BE2C (cell line): Measurements from ENCODE around the gene CHCHD10.

Source experiments
- DNase-seq: peaks from one replicate; pipeline ENCODE4 v3.0.0-alpha.2; 2020
- H3K27me3 ChIP-seq: fragments of 250-450 bp; sonication (Bioruptor Pico); 2 replicates; pipeline ENCODE4 v1.5.1; 2020; ENCODE audit warnings: mild to moderate bottlenecking
- H3K36me3 ChIP-seq: fragments of 250-450 bp; sonication (Bioruptor Pico); 2 replicates; pipeline ENCODE4 v1.5.1; 2020; ENCODE audit warnings: mild to moderate bottlenecking
- H3K4me1 ChIP-seq: fragments of 250-450 bp; sonication (Bioruptor Pico); 2 replicates; pipeline ENCODE4 v1.5.1; 2020
- H3K4me3 ChIP-seq: 2 replicates; pipeline ENCODE4 v1.5.1; 2011; ENCODE audit warnings: low read depth, low read length
- H3K9me3 ChIP-seq: fragments of 250-450 bp; sonication (Bioruptor Pico); 2 replicates; pipeline ENCODE4 v1.5.1; 2020
- CTCF ChIP-seq: IDR thresholded peaks from 2 replicates; pipeline ENCODE4 v1.5.1; 2012; ENCODE audit warnings: mild to moderate bottlenecking, low read depth, low read length

The CHCHD10 gene

GRCh38 chr22:23806837-23807236 is 39.1 kb upstream of the CHCHD10 start:
- TF ChIP-seq CTCF = no peak
- H3K27me3 ChIP-seq = no peaks in the 10 kb centered on the region
- no peaks in the 10 kb centered on the region for H3K4me1 ChIP-seq
- H3K9me3 ChIP-seq = no peaks in the 10 kb centered on the region
- peaks cover 66% of the 10 kb centered on the region for H3K36me3 ChIP-seq
- no peak overlapping the region for H3K4me3 ChIP-seq
- DNase-seq = no peak

DNA sequence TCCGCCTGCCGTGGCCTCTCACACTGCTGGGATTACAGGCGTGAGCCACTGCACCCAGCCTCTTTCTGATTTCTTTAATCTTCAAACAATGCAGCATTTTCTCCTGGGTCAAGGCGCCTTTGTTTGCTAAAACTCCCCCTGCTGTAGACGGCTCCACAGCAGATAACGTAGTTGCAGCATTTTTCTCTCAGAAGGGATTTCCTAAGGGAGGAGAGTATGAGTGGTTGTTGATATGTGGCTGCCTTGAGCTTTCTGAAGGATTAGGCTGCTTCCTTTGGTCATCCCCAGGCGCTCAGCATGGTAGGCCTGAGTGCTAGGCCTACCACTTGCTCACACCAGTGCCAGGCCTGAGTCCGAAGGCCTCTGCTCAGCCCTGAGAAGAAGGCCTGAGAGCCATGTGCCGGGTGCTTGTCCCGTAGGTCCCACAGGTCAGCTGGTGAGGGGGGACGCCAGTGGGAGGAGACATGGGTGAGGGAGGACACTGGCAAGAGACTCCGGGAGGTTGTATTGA is 37.1 kb upstream of the CHCHD10 start:
- H3K27me3 ChIP-seq = no peaks in the 10 kb centered on the region
- TF ChIP-seq CTCF = no peak
- no peak overlapping the region for H3K4me3 ChIP-seq
- H3K36me3 ChIP-seq = peaks cover 73% of the 10 kb centered on the region
- DNase-seq = no peak
- H3K9me3 ChIP-seq = no peaks in the 10 kb centered on the region
- no peaks in the 10 kb centered on the region for H3K4me1 ChIP-seq

DNA sequence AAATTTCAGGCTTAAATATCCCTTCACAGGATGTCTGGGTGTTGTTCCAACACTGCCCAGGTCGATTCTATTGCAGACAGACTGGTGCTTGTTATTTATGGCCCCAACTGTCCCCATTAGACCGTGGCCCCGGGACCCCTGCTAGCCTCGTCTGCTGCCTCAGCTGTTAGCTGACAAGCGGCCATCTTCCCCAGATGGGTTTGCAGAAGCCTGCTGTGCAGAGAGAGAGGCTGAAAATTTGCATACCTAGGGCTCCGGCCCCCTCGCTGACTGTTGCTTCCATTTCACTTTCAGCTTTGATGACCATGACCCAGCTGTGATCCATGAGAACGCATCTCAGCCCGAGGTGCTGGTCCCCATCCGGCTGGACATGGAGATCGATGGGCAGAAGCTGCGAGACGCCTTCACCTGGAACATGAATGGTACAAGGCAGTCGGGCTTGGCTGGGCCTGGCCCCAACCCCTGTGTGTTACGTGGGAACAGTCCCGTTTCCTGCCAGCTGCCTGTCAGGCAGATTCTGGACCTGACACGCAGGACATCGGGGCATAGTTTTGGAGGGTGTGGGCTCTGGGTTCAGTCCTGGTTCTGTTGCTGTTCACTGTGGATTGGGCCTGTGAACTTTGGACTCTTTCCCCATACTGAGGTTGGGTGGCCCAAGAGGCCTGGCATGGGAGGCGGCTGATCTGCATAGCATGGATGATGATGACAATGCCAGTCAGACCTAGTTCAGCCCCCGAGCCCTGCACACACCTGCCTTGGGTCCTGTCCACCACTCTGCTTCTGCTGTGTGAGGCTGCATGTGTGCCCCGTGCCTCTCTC is 35.4 kb upstream of the CHCHD10 start:
- DNase-seq = no peak
- Histone ChIP-seq H3K4me3 (no peak overlapping the region), H3K36me3 (peaks cover 79% of the 10 kb centered on the region), H3K27me3 (no peaks in the 10 kb centered on the region), H3K9me3 (no peaks in the 10 kb centered on the region), H3K4me1 (no peaks in the 10 kb centered on the region)
- TF ChIP-seq CTCF = no peak

GRCh38 chr22:23801886-23802377 is 34.2 kb upstream of the CHCHD10 start:
- Histone ChIP-seq H3K36me3 (peaks cover 80% of the 10 kb centered on the region), H3K27me3 (no peaks in the 10 kb centered on the region), H3K4me3 (no peak overlapping the region), H3K9me3 (no peaks in the 10 kb centered on the region), H3K4me1 (no peaks in the 10 kb centered on the region)
- DNase-seq = no peak
- no peak for TF ChIP-seq CTCF

DNA sequence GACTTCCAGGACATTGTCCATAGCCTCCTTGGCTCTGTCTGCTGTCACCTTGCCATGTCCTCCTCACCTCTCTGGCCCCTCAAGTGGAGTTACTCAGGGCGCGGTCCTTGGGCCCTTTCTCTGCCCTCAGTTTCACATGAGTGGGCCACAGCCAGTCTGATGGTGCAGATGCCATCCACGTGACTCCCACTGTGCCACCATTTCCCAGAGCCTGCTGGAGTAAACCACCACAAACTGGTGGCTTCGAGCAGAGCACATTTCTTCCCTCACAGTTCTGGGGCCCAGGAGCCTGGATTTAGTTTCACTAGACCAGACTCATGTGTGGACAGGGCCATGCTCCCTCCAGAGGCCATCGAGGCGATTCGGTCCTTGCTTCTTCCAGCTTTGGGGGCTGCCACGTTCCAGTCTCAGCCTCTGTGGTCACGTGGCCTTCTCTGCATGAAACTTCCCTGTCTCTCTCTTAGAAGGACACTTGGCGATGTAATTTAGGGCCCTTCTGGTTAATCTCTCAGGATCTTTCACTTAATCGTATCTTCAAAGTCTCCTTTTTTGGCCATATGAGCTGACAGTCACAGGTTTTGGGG is 33.6 kb upstream of the CHCHD10 start:
- no peak overlapping the region for H3K4me3 ChIP-seq
- no peak for DNase-seq
- no peaks in the 10 kb centered on the region for H3K27me3 ChIP-seq
- TF ChIP-seq CTCF = no peak
- no peaks in the 10 kb centered on the region for H3K9me3 ChIP-seq
- no peaks in the 10 kb centered on the region for H3K4me1 ChIP-seq
- peaks cover 78% of the 10 kb centered on the region for H3K36me3 ChIP-seq
